ENCODE results near the gene KIAA0930.

DNA sequence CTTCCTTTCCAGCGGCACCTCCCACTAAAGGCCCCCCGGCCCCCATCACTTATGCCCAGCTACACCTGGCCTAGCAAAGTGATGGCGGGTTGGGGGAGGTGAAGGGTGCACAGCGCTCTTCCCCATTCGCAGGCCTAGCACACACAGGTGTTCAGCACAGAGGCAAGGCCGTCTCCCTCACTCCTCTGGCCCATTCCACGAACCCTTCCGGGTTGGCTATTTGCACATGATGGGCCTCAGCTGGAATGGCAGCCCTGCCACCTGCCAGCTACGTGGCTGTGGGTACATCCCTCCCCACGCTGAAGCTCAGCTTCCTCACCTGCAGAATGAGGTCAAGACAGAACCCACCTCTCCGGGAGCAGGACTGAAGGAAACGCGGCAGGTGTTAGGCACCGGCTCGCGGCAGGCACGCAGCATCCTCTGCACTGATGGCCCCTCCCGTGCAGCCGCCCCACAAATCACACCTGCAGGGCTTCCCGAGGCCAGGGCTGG, 4.8 kb downstream of the KIAA0930 start:
- TF ChIP-seq, protein P1, sequence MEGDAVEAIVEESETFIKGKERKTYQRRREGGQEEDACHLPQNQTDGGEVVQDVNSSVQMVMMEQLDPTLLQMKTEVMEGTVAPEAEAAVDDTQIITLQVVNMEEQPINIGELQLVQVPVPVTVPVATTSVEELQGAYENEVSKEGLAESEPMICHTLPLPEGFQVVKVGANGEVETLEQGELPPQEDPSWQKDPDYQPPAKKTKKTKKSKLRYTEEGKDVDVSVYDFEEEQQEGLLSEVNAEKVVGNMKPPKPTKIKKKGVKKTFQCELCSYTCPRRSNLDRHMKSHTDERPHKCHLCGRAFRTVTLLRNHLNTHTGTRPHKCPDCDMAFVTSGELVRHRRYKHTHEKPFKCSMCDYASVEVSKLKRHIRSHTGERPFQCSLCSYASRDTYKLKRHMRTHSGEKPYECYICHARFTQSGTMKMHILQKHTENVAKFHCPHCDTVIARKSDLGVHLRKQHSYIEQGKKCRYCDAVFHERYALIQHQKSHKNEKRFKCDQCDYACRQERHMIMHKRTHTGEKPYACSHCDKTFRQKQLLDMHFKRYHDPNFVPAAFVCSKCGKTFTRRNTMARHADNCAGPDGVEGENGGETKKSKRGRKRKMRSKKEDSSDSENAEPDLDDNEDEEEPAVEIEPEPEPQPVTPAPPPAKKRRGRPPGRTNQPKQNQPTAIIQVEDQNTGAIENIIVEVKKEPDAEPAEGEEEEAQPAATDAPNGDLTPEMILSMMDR (IDR thresholded peaks at IDR 0.05; ENCODE audit: low read length): no peak
- TF ChIP-seq EZH2 (IDR thresholded peaks at IDR 0.05; ENCODE audit: borderline replicate concordance, low read length): no peak
